RWPE2 (cell line): ENCODE results near the gene ZNF423.

Experiments
- ATAC-seq: fragments of 200-7000 bp; cut with Tn5 transposase; 3 replicates; pipeline ENCODE4 v1.9.1; 2021; ENCODE audit warnings: low read depth
- DNase-seq: peaks from one replicate; pipeline ENCODE4 v3.0.0-alpha.2; 2020; ENCODE audit warnings: low spot score
- H3K27ac ChIP-seq: fragments of 450-650 bp; 2 replicates; pipeline ENCODE4 v1.5.1; 2017; ENCODE audit warnings: mild to moderate bottlenecking; ENCODE audit not compliant: poor library complexity, severe bottlenecking
- H3K27me3 ChIP-seq: fragments of 250-450 bp; sonication (Bioruptor Pico); 2 replicates; pipeline ENCODE4 v1.5.1; 2021; ENCODE audit warnings: mild to moderate bottlenecking, moderate library complexity; ENCODE audit not compliant: insufficient read depth, poor library complexity, severe bottlenecking
- H3K36me3 ChIP-seq: fragments of 250-450 bp; sonication (Bioruptor Pico); 2 replicates; pipeline ENCODE4 v1.5.1; 2020; ENCODE audit warnings: low read depth, mild to moderate bottlenecking, moderate library complexity
- H3K4me1 ChIP-seq: fragments of 250-450 bp; sonication (Bioruptor Pico); 2 replicates; pipeline ENCODE4 v1.5.1; 2021; ENCODE audit warnings: mild to moderate bottlenecking, moderate library complexity; ENCODE audit not compliant: insufficient read depth, poor library complexity, severe bottlenecking
- H3K4me3 ChIP-seq: fragments of 250-450 bp; sonication (Bioruptor Pico); 2 replicates; pipeline ENCODE4 v1.5.1; 2021; ENCODE audit warnings: mild to moderate bottlenecking, moderate library complexity; ENCODE audit not compliant: severe bottlenecking
- H3K9me3 ChIP-seq: fragments of 250-450 bp; sonication (Bioruptor Pico); 2 replicates; pipeline ENCODE4 v1.5.1; 2021; ENCODE audit warnings: mild to moderate bottlenecking, moderate library complexity; ENCODE audit not compliant: severe bottlenecking
- CTCF ChIP-seq: fragments of 450-650 bp; IDR thresholded peaks from one replicate; pipeline ENCODE4 v1.5.1; 2017; ENCODE audit warnings: mild to moderate bottlenecking, moderate library complexity; ENCODE audit not compliant: poor library complexity, severe bottlenecking

ZNF423 gene

GRCh38 chr16:49585143-49585832 lies 270.6 kb downstream of the ZNF423 start:
- no peaks in the 10 kb centered on the region for H3K9me3 ChIP-seq
- peaks cover 7% of the 10 kb centered on the region for H3K27me3 ChIP-seq
- DNase-seq, result no peak
- TF ChIP-seq CTCF, result no peak
- H3K27ac ChIP-seq, result no peak overlapping the region
- no peak overlapping the region for H3K4me3 ChIP-seq
- no peaks in the 10 kb centered on the region for H3K4me1 ChIP-seq
- H3K36me3 ChIP-seq, result no peaks in the 10 kb centered on the region
- no peak for ATAC-seq

DNA sequence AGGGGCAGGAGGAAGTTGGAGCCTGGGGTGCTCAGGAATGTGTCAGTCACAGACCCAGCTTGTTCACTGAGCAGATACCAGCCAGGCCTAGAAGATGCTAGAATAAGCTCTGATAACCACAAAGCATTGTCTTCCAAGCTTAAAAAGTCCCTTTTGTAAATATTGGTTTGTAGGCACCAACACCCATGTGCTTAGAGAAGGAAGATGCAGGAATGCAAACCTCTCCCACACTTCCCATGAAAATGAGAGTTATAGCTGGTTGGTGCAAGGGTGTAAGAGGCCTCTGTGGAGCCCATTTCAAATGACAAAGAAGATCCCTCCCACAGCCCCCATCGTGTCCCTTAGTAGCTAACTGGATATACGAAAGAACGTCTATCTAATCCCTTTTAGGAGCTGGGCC lies 272.0 kb downstream of the ZNF423 start:
- TF ChIP-seq CTCF, result no peak
- ATAC-seq (no peak), DNase-seq (no peak)
- Histone ChIP-seq H3K36me3 (no peaks in the 10 kb centered on the region), H3K9me3 (no peaks in the 10 kb centered on the region), H3K27me3 (peaks cover 7% of the 10 kb centered on the region), H3K4me3 (no peak overlapping the region), H3K4me1 (no peaks in the 10 kb centered on the region), H3K27ac (no peak overlapping the region)

DNA sequence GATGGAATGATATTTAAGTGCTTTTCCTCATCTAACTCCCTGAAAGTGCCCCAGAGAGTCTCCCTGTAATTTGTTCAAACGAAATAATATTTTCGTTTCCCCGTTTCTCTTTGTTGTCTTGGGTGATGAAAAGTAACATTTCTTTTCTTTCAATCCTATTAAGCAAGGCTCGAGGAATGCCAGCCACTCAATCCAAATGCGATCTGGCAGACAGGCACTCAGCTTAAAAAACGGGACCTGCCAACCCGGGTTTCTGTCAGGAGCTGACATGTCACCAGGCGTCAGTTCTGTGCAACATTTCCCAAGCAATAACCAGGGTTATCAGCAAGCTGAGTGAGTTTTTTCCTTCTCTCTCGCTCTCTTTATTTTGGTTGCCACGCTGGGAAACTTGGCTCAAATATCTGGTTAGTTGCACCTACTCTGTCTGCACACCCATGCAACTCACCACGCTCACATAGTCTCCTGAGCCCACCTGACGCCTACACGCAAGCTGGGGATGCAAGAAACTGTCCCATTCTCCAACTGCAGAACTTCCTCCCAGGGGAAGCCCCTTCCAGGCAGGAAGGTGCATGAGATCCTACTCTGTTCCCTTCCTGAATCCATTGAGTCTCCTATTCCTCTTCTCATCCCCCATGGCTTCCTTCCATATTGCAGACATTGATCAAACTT lies 274.1 kb downstream of the ZNF423 start:
- H3K36me3 ChIP-seq, result no peaks in the 10 kb centered on the region
- peaks cover 7% of the 10 kb centered on the region for H3K27me3 ChIP-seq
- DNase-seq (no peak), ATAC-seq (no peak)
- no peaks in the 10 kb centered on the region for H3K9me3 ChIP-seq
- no peak overlapping the region for H3K27ac ChIP-seq
- H3K4me1 ChIP-seq, result no peaks in the 10 kb centered on the region
- TF ChIP-seq CTCF, result no peak
- H3K4me3 ChIP-seq, result no peak overlapping the region

DNA sequence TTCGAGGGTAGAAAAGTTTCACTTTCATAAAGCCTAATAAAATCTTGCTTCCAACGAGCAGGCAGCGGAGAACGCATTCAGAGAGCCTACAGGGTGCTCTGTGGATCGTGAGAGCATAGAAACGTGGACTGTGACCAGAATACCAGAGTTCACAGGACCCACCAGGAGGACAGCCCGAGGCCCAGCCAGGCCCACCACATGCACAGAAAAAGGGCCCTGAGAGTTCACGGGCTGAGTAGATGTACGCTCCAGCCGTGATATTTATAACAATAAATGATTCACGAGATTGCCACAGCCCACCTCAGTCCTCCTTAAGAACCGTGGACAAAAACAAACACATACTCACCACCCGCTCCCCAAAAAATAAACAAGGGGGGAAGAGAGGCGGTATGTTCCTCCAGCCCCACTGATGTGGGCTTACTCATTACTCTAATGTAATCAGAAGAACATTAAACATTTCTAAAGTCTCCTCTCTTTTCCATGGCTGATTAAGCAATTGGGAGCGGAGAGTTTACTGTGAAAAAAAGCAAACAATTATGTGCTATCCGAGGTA lies 275.1 kb downstream of the ZNF423 start:
- no peak for TF ChIP-seq CTCF
- DNase-seq, result no peak
- no peak overlapping the region for H3K4me3 ChIP-seq
- H3K9me3 ChIP-seq, result no peaks in the 10 kb centered on the region
- no peak for ATAC-seq
- no peaks in the 10 kb centered on the region for H3K4me1 ChIP-seq
- H3K27me3 ChIP-seq, result peaks cover 7% of the 10 kb centered on the region
- no peaks in the 10 kb centered on the region for H3K36me3 ChIP-seq
- no peak overlapping the region for H3K27ac ChIP-seq
